Thyroid gland (tissue), 4 donors: ENCODE results near the gene TSPAN8. TPM values are rescaled to one million over a fixed set of nuclear protein-coding genes. Genes with fewer than 3 reads are reported as not detected.

Experiments
- DNase-seq, 2 donors: peaks; one replicate each; pipeline ENCODE4 v3.0.0-alpha.2; 2019
- H3K27ac ChIP-seq, 3 donors: fragments of 200-600 bp; sonication (generic); 1 replicate in 2 of 3; 2 replicates in 1 of 3; pipeline ENCODE4 v1.5.1; 2016 to 2019; ENCODE audit warnings: mild to moderate bottlenecking in 1 of 3, moderate library complexity in 1 of 3
- H3K27me3 ChIP-seq: fragments of 200-600 bp; sonication (generic); one replicate; pipeline ENCODE4 v1.5.1; 2019
- H3K36me3 ChIP-seq, 2 donors: fragments of 200-600 bp; sonication (generic); one replicate each; pipeline ENCODE4 v1.5.1; 2016 to 2019
- H3K4me1 ChIP-seq, 2 donors: fragments of 200-600 bp; sonication (generic); one replicate each; pipeline ENCODE4 v1.5.1; 2017 to 2019
- H3K4me3 ChIP-seq, 3 donors: fragments of 200-600 bp; sonication (generic); replicated peaks in 1 of 3; 1 replicate in 2 of 3; 2 replicates in 1 of 3; pipeline ENCODE4 v1.5.1; 2016; ENCODE audit warnings: mild to moderate bottlenecking in 1 of 3
- H3K9me3 ChIP-seq: fragments of 200-600 bp; sonication (generic); one replicate; pipeline ENCODE4 v1.5.1; 2017
- POLR2A ChIP-seq, 2 donors: fragments of 450-650 bp; IDR thresholded peaks; one replicate each; pipeline ENCODE4 v1.6.1; 2017; ENCODE audit warnings: antibody characterized with exemption in 2 of 2, mild to moderate bottlenecking in 2 of 2, moderate library complexity in 1 of 2
- WGBS, 2 donors: methylation state at CpG; one replicate each; pipeline ENCODE4 v1.1.5; 2017; 5-methylcytosine and 5-hydroxymethylcytosine counted together
- intact Hi-C: fragments of 100-400 bp; cut with DNase I; formaldehyde crosslinking; loops from one replicate; pipeline ENCODE4 v1.15.1; 2023
- total RNA-seq, 4 donors: library from RNA; depleted of rRNA; stranded (reverse); fragments of >200 nt; gene quantifications; one replicate each; pipeline ENCODE4 v1.2.3, GENCODE V29; 2016
- TF ChIP-seq, protein P1 (sequence below), 6 experiments: fragments of 200-600 bp in 3 of 6; fragments of 450-650 bp in 3 of 6; sonication (generic) in 3 of 6; IDR thresholded peaks; one replicate each; pipeline ENCODE4 v1.5.1; 2016 to 2019; ENCODE audit warnings: antibody characterized with exemption in 6 of 6, mild to moderate bottlenecking in 2 of 6, inconsistent platforms in 1 of 6, moderate library complexity in 1 of 6

TSPAN8 gene
- total RNA-seq, 4 donors from 2014 or later: 3.7 to 9.6 (median 8.0) TPM

DNA sequence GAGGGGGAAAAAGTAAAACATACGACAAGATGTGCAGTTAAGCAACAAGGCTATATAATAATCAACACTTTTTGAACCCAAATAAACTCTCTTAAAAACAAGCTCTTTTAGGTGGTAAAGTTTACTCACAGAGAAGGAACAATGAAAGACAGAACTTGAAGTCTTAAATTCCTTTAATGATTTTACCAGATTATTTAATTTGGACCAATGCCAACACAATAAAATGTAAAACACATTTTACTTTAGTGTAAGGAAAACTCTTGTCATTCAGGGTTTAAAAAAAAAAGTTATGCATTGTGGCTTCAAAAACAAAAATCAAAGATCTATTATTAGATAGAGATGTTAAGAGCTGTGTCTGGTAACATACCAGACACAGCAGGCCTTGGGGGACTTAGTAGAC, 13.1 kb downstream of the TSPAN8 start:
- 75 to 80% methylated on average over 1 of the region's 1 CpG for WGBS, 2 donors
- intact Hi-C loops: no loop called here
- H3K27me3 ChIP-seq: no peaks in the 10 kb centered on the region
- H3K4me1 ChIP-seq: peaks cover 8 to 14% of the 10 kb centered on the region in 2 donors
- DNase-seq: no peak
- H3K9me3 ChIP-seq: no peaks in the 10 kb centered on the region
- no peak overlapping the region for H3K4me3 ChIP-seq
- TF ChIP-seq POLR2A (IDR thresholded peaks at IDR 0.05): no peak
- TF ChIP-seq, protein P1, sequence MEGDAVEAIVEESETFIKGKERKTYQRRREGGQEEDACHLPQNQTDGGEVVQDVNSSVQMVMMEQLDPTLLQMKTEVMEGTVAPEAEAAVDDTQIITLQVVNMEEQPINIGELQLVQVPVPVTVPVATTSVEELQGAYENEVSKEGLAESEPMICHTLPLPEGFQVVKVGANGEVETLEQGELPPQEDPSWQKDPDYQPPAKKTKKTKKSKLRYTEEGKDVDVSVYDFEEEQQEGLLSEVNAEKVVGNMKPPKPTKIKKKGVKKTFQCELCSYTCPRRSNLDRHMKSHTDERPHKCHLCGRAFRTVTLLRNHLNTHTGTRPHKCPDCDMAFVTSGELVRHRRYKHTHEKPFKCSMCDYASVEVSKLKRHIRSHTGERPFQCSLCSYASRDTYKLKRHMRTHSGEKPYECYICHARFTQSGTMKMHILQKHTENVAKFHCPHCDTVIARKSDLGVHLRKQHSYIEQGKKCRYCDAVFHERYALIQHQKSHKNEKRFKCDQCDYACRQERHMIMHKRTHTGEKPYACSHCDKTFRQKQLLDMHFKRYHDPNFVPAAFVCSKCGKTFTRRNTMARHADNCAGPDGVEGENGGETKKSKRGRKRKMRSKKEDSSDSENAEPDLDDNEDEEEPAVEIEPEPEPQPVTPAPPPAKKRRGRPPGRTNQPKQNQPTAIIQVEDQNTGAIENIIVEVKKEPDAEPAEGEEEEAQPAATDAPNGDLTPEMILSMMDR (IDR thresholded peaks at IDR 0.05): no peak
- H3K36me3 ChIP-seq: no peaks in the 10 kb centered on the region
- H3K27ac ChIP-seq: no peak overlapping the region

DNA sequence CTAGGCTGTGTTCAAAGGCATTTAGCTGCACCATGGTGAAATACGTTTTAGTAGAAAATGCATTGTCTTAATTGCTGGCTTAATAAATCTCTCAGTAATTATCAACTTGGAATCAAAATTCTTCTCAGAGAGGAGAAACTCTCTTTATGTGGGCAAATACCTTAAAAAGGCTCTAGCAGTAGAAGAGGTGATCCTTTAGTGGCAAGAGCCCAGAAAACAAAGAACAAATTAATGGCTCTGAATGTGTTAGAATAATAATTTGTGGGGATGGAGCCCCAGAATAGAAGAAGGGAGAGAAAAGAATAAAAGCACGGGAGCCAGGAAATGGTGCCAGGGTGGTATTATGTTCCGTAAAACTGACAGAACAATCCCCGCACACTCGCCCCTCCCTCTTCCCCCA, 14.8 kb downstream of the TSPAN8 start:
- WGBS, 2 donors: 94 to 97% methylated on average over 5 of the region's 5 CpGs
- Histone ChIP-seq H3K4me3 (no peak overlapping the region), H3K36me3 (no peaks in the 10 kb centered on the region), H3K27ac (no peak overlapping the region), H3K9me3 (no peaks in the 10 kb centered on the region), H3K4me1 (peaks cover 8 to 14% of the 10 kb centered on the region in 2 donors), H3K27me3 (no peaks in the 10 kb centered on the region)
- TF ChIP-seq, protein P1 (IDR thresholded peaks at IDR 0.05): no peak
- TF ChIP-seq POLR2A (IDR thresholded peaks at IDR 0.05): no peak
- DNase-seq: no peak
- intact Hi-C loops: no loop called here

DNA sequence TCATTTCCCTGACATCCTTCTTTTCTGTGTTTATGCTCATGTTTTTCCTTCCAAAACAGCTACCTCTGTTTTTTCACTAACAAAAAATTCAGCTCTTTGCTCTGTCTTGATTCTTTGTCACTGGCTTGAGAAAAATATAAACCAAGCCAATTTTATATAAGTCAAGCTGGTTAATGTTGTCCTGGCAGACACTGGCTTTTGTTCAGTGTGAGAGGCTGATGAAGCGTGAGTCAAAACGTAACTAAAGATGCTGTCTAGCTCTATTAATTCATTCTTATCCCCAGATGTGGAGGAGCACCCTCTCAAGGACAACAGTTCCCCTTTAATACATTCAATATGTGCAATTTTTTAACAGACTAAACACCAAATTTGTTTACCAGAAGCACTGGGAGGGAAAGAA, 15.8 kb downstream of the TSPAN8 start:
- H3K4me1 ChIP-seq: peaks cover 8 to 14% of the 10 kb centered on the region in 2 donors
- H3K9me3 ChIP-seq: no peaks in the 10 kb centered on the region
- WGBS, 2 donors: 73 to 77% methylated on average over 2 of the region's 2 CpGs
- intact Hi-C loops: no loop called here
- DNase-seq: no peak
- TF ChIP-seq, protein P1 (IDR thresholded peaks at IDR 0.05): no peak
- TF ChIP-seq POLR2A (IDR thresholded peaks at IDR 0.05): no peak
- H3K4me3 ChIP-seq: no peak overlapping the region
- no peaks in the 10 kb centered on the region for H3K36me3 ChIP-seq
- H3K27ac ChIP-seq: peak overlapping the region; percentile 8 to 69 (median 65)
- H3K27me3 ChIP-seq: no peaks in the 10 kb centered on the region

DNA sequence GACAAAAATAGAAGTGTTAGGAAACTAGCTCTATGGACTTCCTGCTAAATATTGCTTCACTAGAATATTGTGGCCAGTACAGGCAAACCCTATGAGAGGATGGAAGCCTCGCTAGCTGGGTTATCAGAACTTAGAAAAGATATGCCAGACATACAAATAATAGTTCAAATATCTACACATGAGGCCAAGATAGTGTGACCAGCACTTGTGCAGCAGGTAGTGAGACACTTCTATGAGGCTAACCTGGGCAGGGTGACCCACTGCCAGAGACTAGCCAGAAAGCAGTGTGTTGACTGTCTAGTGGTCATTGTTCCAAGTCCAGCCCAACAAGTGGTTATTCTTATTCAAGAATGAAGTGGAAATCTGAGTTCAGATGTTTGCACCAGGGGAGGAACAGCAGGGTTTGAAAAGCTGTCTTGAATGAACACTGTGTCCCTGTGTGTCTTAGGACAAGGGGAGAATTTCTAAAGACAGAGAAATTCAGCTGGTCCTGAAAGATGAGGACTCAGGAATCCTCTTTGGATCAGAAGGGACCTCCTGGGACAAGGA, 16.3 kb downstream of the TSPAN8 start:
- Histone ChIP-seq H3K27me3 (no peaks in the 10 kb centered on the region), H3K36me3 (no peaks in the 10 kb centered on the region), H3K4me1 (peaks cover 8 to 14% of the 10 kb centered on the region in 2 donors), H3K4me3 (no peak overlapping the region), H3K9me3 (no peaks in the 10 kb centered on the region), H3K27ac (peak overlapping the region; percentile 8 to 69 (median 65))
- TF ChIP-seq, protein P1 (IDR thresholded peaks at IDR 0.05): no peak
- peak in 1 of 2 donors; percentile 27 for TF ChIP-seq POLR2A (IDR thresholded peaks at IDR 0.05)
- intact Hi-C loops: no loop called here
- 70 to 74% methylated on average over 1 of the region's 1 CpG for WGBS, 2 donors
- DNase-seq: peak; percentile 51 to 56

DNA sequence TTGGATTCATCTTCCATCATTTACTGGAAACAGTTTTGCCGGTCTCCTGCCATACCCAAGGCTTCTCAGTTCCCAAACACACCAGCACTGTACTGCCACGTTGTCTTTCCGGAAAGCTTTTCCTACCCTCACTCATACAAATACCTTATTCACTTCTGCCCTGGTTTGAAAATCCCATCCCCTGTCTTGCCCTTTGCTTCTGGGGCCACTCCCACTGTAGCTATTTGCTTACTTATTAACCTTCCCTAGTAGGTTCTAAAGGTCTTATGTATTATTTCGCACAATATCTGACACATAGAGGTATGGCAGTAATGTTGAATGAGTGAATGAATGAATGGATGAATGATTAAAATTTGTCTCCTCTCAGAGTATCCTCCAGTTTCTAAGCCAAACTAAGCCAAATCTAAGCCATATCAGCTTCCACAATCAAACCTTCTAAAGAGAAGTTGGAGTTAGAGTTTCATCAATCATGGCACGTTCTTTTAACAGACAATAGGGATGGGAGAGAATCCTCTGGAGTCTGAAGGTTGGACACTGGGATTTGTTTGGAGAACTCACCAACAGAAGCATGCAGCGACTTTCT, 18.6 kb downstream of the TSPAN8 start:
- H3K4me3 ChIP-seq: no peak overlapping the region
- H3K27me3 ChIP-seq: no peaks in the 10 kb centered on the region
- peaks cover 8 to 14% of the 10 kb centered on the region in 2 donors for H3K4me1 ChIP-seq
- H3K9me3 ChIP-seq: no peaks in the 10 kb centered on the region
- DNase-seq: no peak
- WGBS, 2 donors: 87 to 88% methylated on average over 6 of the region's 6 CpGs
- TF ChIP-seq, protein P1 (IDR thresholded peaks at IDR 0.05): no peak
- TF ChIP-seq POLR2A (IDR thresholded peaks at IDR 0.05): no peak
- no peaks in the 10 kb centered on the region for H3K36me3 ChIP-seq
- H3K27ac ChIP-seq: no peak overlapping the region
- intact Hi-C loops: no loop called here
